Fibroblast of gingiva (primary cell): ENCODE measurements around the gene MYH7.

Source experiments
- DNase-seq: peaks from one replicate; pipeline ENCODE4 v3.0.0-alpha.2; 2011; ENCODE audit warnings: low read depth

Gene MYH7

DNA sequence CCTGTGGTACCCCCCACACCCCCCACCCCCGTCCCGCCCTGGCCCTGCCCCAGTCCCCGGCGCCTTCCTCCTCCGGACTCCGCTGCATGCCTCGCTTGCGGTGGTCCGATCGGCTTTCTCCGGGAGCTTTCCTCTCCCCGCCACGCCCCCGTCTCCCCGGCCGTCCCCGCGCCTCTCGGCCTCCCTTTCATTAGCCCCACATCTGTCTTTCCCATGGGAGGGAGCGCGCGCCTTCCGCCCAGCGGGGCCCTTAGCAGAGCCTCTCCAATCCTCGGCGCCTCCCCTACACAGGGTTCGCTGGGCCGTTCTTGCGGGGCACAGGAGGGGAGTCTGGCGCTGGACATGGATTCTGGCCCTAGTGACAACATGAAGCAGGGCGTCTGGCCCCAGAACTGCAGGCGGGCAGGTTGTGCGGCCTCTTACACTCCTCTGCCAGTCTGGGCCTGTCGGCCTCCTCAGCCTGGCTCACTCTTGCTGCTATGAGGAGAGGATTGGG is 69.0 kb downstream of the MYH7 start:
- peak; percentile 34 for DNase-seq

DNA sequence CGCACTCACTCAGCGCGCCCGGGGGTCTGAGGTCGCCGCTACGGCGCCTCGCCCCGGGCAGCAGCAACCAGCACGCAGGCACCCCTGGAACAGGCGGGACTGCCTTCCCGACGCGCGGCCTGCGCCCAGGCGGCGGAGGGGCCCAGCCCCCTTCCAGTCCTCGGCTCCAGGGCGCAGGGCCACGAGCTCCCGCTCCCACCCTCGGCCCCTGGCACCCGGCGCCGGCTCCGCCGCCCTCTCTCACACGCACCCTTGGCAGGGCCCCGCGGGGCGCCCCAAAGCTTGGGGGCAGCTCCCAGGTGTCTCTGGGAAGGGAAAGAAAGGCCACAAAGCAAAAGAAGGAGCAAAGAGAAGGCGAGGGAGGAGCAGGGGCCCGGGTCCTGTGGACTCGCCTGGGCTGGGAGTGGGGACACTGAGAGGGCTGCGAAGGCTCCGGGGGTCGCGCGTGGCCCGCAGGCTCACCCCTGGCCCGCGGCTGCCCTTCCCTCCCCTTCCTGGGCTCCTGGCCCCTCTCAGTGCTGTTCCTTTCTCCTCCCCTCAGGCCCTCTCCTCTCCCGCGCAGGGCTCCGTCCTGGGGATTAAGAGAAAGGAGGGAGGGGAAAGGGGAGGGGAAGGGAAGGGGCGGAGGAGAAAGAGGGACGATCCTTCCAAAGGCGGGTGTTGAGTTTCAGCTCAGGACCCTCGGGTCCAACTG is 69.6 kb downstream of the MYH7 start:
- peak; percentile 24 for DNase-seq

DNA sequence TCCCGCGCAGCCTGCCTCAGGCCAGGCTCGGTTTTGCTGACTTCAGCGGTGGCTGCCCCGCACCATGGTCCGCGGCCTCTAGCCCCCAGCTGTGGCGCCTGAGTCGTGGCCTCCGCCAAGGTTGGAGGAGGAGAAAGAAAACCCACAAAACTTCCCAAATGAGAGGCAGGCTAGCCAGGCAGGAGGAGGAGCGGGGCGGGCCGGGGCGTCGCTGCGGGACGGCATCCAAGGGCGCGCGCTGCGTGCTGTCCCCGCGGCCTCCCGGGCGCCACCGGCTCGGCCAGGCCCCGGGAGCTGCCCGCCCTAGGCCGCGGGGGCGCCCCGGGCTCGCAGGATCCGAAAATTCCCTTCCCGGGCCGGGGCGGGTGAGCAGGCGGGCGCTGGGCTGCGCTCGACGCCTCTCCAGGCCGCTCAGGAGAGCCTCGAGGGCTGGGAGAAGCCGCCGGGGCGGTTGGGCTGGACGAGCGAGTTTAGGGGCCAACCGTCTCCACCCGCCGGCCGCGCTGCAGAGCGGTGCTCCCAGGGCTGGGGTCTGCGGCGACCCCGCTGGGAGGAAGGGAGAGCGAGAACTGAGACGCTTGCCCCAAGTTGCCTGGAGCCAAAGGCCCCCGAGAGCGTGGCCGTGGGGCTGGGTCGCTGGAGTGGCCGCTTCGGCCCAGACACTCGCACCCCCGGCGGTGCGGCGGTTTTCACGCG is 70.3 kb downstream of the MYH7 start, which contains the start of gene EFS:
Gene EFS, minus strand, starts transcription at position 137 of the 696 bp plus-strand sequence. CDS start 147 bp downstream, outside the sequence.
- peak; percentile 24 for DNase-seq

DNA sequence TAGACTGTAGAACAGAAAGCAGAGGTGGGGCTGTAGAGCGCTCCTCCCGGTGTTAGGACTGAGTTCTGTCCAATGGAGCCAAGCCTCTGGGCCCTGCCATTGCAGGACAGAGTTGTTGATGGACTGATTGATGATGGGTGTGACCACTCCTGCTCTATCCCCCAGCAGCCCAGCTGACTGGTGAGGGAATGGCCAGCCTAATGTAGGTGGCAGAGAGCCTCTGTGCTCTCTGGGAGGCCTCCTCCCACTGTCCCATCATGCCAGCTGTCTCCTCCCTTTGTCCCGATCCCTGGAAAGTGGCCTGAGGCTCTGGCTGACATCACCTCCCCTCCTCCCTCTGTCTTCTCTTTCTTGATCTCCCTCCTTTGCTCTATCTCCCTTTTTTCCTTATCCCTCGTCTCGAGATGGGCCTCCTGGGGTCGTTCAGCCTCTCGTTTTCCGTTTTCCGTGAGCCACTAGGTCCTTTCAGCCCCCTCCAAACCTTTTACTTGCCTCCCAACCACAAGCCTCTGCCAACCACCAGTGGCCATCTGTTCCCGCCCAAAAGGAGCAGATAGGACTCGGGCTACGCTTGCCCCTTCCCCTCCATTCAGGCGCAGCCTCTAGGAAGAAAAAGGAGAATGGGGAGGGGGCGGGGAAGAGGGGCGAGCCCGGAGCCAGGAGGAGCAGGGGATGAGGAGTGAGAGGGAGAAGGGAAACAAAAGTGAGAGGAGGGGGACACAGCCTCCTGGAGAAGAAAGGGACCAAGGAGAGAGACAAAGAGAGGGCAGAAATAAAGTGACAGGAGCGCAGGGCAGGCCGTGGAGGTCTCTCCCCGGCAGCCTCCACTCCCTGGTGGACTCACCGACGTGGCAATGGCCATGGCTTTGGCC is 71.1 kb downstream of the MYH7 start:
- DNase-seq: no peak
